ENCODE data around the gene NDUFAF3.

Gene NDUFAF3

DNA sequence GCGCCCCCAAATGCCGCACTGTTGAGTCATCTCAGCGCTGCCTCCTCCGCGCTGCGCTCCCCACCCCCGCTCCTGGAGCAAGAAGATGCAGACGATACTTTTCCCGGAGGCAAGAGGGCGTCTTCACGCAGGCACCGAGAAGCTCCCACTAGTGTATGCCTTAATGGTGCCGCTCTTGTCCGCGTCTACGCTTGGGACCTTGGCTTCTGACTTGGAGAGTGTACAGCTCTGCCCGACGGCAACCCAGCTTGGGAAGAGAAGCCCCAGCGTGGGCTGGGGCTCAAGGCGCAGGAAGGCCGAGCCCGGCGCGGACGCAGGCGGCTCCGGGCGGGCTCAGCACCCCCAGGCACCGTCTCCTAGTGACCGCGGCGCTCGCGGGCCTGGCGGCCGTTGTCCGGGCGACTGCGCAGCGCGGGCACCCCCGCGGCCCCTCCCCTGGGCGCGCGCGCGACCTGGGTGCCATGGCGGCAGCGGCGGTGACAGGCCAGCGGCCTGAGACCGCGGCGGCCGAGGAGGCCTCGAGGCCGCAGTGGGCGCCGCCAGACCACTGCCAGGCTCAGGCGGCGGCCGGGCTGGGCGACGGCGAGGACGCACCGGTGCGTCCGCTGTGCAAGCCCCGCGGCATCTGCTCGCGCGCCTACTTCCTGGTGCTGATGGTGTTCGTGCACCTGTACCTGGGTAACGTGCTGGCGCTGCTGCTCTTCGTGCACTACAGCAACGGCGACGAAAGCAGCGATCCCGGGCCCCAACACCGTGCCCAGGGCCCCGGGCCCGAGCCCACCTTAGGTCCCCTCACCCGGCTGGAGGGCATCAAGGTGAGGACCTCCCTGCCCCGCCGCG lies 31.9 kb upstream of the NDUFAF3 start, which contains the start of gene P4HTM:
Gene P4HTM, plus strand, starts transcription at position 446 of the 840 bp plus-strand sequence. Its CDS starts 16 bp downstream, at position 462.
- H3K4me1 ChIP-seq = peaks cover 7 to 36% (median 22%) of the 10 kb centered on the region in 4 donors
- no peaks in the 10 kb centered on the region for H3K9me3 ChIP-seq
- TF ChIP-seq, protein P1, sequence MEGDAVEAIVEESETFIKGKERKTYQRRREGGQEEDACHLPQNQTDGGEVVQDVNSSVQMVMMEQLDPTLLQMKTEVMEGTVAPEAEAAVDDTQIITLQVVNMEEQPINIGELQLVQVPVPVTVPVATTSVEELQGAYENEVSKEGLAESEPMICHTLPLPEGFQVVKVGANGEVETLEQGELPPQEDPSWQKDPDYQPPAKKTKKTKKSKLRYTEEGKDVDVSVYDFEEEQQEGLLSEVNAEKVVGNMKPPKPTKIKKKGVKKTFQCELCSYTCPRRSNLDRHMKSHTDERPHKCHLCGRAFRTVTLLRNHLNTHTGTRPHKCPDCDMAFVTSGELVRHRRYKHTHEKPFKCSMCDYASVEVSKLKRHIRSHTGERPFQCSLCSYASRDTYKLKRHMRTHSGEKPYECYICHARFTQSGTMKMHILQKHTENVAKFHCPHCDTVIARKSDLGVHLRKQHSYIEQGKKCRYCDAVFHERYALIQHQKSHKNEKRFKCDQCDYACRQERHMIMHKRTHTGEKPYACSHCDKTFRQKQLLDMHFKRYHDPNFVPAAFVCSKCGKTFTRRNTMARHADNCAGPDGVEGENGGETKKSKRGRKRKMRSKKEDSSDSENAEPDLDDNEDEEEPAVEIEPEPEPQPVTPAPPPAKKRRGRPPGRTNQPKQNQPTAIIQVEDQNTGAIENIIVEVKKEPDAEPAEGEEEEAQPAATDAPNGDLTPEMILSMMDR (IDR thresholded peaks at IDR 0.05) = peak; percentile 32 to 36
- peak within 1 kb of the TSS; percentile 69 to 84 for H3K4me3 ChIP-seq
- intact Hi-C loops (cut with DNase I; ENCODE audit: low total_unique reads) = loop anchor here (5.0 kb wide), 1 partner anchor 32 kb away; the partner anchor contains the start of gene NDUFAF3
- peak; percentile 90 to 95 for DNase-seq
- peak within 1 kb of the TSS; percentile 89 to 96 for H3K27ac ChIP-seq
- H3K27me3 ChIP-seq = no peaks in the 10 kb centered on the region
- peaks cover 0 to 29% (median 15%) of the 10 kb centered on the region in 3 donors for H3K36me3 ChIP-seq

DNA sequence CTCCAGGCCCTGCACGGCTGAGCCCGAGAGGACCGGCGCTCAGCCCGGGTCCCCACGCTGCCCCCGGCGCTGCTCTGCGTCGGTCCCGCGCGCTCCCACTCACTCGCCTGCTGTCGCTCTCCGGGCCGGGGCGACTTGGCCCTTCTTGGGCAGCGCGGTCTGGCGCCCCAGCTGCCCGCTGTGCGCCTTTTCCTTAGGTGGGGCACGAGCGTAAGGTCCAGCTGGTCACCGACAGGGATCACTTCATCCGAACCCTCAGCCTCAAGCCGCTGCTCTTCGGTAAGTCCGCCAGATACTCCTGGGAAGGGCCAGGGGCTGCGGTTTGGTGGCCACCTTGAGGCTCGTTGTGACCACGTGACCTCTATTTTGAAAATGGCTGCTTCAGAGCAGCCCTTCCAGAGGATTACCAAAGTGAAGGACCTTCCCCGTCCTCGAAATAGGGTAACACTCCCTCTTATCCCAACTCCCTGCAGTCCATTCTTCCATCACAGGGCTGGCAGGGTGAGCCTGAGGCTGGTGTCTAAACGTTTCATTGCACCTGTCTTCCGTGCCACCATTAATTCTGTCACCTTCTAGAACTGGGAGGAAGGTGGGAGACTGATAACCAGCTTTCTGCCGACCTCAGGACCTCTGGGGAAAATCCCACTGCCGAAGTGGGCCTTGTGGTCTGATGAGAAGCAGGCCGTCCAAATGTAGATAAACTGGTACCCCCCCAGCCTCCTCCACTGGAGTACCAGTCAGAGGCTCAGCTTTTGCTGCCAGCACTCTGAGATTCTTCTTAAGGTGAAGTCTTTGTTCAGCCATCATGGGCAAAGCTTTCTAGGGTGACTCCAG lies 31.1 kb upstream of the NDUFAF3 start:
- H3K9me3 ChIP-seq = no peaks in the 10 kb centered on the region
- TF ChIP-seq, protein P1 (IDR thresholded peaks at IDR 0.05) = no peak
- H3K4me3 ChIP-seq = peak overlapping the region; percentile 69 to 84
- no peak for DNase-seq
- peaks cover 7 to 36% (median 22%) of the 10 kb centered on the region in 4 donors for H3K4me1 ChIP-seq
- no peaks in the 10 kb centered on the region for H3K27me3 ChIP-seq
- peaks cover 0 to 29% (median 9%) of the 10 kb centered on the region in 3 donors for H3K36me3 ChIP-seq
- intact Hi-C loops (cut with DNase I; ENCODE audit: low total_unique reads) = no loop called here
- H3K27ac ChIP-seq = peak overlapping the region; percentile 89 to 96

DNA sequence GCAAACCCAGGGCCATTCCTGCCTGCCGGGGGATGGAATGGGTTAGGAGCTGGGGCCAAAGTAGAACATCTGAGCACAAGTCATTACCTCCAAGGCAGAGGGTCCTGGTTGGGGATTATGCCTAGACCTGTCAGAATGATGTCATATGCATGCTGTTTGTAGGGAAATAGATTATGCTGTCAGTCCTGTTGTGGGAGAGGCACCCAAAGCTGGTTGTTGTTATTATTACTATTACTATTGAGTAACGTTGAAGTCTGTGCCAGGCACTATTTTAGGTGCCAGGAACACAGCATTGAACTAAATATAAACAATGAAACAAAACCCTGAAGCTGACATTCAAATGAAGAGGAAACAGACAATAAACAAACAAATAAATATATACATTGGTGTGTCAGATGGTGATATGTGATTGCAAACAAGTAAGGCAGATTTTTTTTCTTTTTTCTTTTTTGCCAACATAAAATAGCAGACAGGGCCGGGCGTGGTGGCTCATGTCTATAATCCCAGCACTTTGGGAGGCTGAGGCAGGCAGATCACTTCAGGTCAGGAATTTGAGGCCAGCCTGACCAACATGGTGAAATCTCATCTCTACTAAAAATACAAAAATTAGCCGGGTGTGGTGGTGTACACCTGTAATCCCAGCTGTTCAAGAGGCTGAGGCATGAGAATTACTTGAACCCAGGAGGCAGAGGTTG lies 29.9 kb upstream of the NDUFAF3 start:
- peaks cover 7 to 36% (median 22%) of the 10 kb centered on the region in 4 donors for H3K4me1 ChIP-seq
- TF ChIP-seq, protein P1 (IDR thresholded peaks at IDR 0.05) = no peak
- intact Hi-C loops (cut with DNase I; ENCODE audit: low total_unique reads) = no loop called here
- no peaks in the 10 kb centered on the region for H3K9me3 ChIP-seq
- H3K4me3 ChIP-seq = peak overlapping the region; percentile 69 to 84
- H3K36me3 ChIP-seq = peaks cover 0 to 30% (median 6%) of the 10 kb centered on the region in 3 donors
- DNase-seq = no peak
- peak overlapping the region; percentile 89 to 96 for H3K27ac ChIP-seq
- H3K27me3 ChIP-seq = no peaks in the 10 kb centered on the region

GRCh38 chr3:48993834-48994233 lies 28.1 kb upstream of the NDUFAF3 start:
- Histone ChIP-seq H3K9me3 (no peaks in the 10 kb centered on the region), H3K27ac (no peak overlapping the region), H3K4me1 (peaks cover 7 to 28% (median 19%) of the 10 kb centered on the region in 4 donors), H3K36me3 (peaks cover 0 to 47% (median 8%) of the 10 kb centered on the region in 3 donors), H3K27me3 (no peaks in the 10 kb centered on the region), H3K4me3 (no peak overlapping the region)
- intact Hi-C loops (cut with DNase I; ENCODE audit: low total_unique reads) = no loop called here
- DNase-seq = no peak
- TF ChIP-seq, protein P1 (IDR thresholded peaks at IDR 0.05) = no peak

GRCh38 chr3:48996640-48997039 lies 25.3 kb upstream of the NDUFAF3 start:
- Histone ChIP-seq H3K27ac (no peak overlapping the region), H3K27me3 (no peaks in the 10 kb centered on the region), H3K9me3 (no peaks in the 10 kb centered on the region), H3K4me3 (no peak overlapping the region), H3K36me3 (peaks cover 0 to 61% (median 8%) of the 10 kb centered on the region in 3 donors), H3K4me1 (peaks cover 0 to 12% (median 3%) of the 10 kb centered on the region in 4 donors)
- TF ChIP-seq, protein P1 (IDR thresholded peaks at IDR 0.05) = no peak
- no peak for DNase-seq
- intact Hi-C loops (cut with DNase I; ENCODE audit: low total_unique reads) = no loop called here
